Omental fat pad (tissue), 4 donors: ENCODE results near the gene TOGARAM1. TPM values are rescaled to one million over a fixed set of nuclear protein-coding genes. Genes with fewer than 3 reads are reported as not detected.

Experiments
- ATAC-seq: fragments of 150-250 bp; one replicate; pipeline ENCODE4 v1.9.1; 2016; ENCODE audit warnings: mild to moderate bottlenecking, moderate library complexity; ENCODE audit not compliant: low FRiP score
- DNase-seq: peaks from one replicate; pipeline ENCODE4 v3.0.0-alpha.2; 2019; ENCODE audit warnings: low spot score
- total RNA-seq, 4 donors: library from RNA; depleted of rRNA; stranded (reverse); fragments of >200 nt; gene quantifications; one replicate each; pipeline ENCODE4 v1.1.0, GENCODE V29; 2016
- TF ChIP-seq, protein P1 (sequence below), 3 donors: fragments of 450-650 bp; IDR thresholded peaks; one replicate each; pipeline ENCODE4 v1.5.1; 2016 to 2017; ENCODE audit warnings: antibody characterized with exemption in 3 of 3, mild to moderate bottlenecking in 3 of 3, moderate library complexity in 2 of 3

Gene TOGARAM1, protein sequence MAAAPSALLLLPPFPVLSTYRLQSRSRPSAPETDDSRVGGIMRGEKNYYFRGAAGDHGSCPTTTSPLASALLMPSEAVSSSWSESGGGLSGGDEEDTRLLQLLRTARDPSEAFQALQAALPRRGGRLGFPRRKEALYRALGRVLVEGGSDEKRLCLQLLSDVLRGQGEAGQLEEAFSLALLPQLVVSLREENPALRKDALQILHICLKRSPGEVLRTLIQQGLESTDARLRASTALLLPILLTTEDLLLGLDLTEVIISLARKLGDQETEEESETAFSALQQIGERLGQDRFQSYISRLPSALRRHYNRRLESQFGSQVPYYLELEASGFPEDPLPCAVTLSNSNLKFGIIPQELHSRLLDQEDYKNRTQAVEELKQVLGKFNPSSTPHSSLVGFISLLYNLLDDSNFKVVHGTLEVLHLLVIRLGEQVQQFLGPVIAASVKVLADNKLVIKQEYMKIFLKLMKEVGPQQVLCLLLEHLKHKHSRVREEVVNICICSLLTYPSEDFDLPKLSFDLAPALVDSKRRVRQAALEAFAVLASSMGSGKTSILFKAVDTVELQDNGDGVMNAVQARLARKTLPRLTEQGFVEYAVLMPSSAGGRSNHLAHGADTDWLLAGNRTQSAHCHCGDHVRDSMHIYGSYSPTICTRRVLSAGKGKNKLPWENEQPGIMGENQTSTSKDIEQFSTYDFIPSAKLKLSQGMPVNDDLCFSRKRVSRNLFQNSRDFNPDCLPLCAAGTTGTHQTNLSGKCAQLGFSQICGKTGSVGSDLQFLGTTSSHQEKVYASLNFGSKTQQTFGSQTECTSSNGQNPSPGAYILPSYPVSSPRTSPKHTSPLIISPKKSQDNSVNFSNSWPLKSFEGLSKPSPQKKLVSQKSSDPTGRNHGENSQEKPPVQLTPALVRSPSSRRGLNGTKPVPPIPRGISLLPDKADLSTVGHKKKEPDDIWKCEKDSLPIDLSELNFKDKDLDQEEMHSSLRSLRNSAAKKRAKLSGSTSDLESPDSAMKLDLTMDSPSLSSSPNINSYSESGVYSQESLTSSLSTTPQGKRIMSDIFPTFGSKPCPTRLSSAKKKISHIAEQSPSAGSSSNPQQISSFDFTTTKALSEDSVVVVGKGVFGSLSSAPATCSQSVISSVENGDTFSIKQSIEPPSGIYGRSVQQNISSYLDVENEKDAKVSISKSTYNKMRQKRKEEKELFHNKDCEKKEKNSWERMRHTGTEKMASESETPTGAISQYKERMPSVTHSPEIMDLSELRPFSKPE (N-terminal part only)
- total RNA-seq = 10 to 100 TPM; 12.2 to 25.3 (median 19.3) TPM

DNA sequence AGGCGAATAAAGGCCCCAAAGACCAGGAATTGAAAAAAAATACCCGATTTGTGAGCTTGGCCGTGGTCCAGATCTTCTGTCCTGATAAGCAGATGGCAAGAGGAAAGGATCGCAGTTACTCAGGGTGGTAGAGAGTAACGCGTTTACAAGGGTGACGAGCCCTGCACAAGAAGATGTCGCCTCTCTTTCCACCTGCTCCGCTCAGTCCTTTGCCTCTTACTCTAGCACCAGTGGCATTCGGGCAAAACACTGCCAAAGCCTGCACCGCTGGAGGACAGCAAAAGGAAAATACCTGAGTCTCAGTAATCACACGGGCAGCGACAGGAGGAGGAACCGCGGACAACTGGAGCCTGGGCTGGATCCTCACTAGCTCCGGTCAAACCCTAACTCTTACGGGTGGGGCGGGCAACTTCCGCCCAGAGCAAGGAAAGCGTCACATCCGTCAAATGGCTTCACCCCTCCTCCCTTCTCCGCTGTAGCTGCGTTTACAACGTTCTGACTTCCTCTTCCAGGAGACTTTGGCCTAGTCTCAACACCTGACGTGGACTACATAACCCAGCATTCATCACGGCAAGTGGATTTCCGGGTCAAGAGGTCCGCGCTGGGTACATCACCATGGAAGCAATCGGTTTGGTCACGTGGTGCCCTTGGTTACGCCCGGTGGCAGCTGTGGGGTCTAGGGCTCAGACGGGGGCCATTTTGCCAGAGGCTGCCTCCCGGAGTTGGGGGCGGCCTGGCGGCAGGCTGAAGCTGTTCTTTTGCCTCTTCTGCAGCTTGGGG, at the start of gene TOGARAM1, which contains the start of gene KLHL28:
Gene TOGARAM1 (plus strand): TSS at position 637 of the 780 bp plus-strand sequence. CDS start 232 bp downstream, outside the sequence.
Gene KLHL28 (minus strand): TSS at position 394 of the 780 bp plus-strand sequence. CDS start 16,019 bp downstream, outside the sequence.
- peak; percentile 99 for ATAC-seq
- TF ChIP-seq, protein P1, sequence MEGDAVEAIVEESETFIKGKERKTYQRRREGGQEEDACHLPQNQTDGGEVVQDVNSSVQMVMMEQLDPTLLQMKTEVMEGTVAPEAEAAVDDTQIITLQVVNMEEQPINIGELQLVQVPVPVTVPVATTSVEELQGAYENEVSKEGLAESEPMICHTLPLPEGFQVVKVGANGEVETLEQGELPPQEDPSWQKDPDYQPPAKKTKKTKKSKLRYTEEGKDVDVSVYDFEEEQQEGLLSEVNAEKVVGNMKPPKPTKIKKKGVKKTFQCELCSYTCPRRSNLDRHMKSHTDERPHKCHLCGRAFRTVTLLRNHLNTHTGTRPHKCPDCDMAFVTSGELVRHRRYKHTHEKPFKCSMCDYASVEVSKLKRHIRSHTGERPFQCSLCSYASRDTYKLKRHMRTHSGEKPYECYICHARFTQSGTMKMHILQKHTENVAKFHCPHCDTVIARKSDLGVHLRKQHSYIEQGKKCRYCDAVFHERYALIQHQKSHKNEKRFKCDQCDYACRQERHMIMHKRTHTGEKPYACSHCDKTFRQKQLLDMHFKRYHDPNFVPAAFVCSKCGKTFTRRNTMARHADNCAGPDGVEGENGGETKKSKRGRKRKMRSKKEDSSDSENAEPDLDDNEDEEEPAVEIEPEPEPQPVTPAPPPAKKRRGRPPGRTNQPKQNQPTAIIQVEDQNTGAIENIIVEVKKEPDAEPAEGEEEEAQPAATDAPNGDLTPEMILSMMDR (IDR thresholded peaks at IDR 0.05) = no peak
- DNase-seq = peak; percentile 96

DNA sequence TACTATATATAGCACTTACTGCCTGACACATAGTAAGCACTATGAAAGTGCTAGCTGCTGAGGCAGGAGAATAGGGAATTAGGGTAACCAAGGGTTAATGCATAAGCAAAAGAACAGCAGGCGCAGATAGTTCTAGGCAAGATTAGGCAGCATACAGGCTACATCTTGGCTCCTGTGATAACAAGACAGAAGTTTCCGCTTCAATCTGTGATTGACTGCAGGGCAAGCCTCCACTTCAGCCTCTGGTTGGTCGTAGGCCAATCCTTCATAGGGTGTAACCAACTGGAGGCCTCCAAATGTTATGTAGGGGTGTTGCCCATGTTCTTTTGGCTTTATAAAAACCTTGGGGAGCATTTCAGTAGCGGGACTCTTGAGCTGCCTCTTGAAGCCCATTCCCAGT, 47.1 kb upstream of the TOGARAM1 start:
- no peak for DNase-seq
- TF ChIP-seq, protein P1 (IDR thresholded peaks at IDR 0.05) = no peak
- no peak for ATAC-seq

DNA sequence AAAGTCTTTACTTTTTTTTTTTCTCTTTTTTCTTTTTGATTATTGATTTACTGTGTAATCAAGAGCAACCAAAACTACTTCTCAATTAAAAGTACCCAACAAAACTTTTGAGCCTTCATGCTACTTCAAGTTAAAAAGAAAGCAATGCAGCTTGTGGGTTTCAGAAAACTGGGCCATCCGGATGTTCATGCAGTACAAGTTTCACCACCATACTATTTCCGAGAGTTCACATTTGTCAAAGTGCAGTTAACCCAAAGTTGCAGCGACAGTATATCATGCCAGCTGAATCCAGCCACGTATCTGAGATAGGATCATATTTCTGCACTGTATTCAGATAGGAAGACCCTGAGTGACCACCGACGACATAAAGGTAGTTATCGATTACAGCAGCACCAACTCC, 33.2 kb upstream of the TOGARAM1 start:
- TF ChIP-seq, protein P1 (IDR thresholded peaks at IDR 0.05) = no peak
- ATAC-seq (no peak), DNase-seq (no peak)

DNA sequence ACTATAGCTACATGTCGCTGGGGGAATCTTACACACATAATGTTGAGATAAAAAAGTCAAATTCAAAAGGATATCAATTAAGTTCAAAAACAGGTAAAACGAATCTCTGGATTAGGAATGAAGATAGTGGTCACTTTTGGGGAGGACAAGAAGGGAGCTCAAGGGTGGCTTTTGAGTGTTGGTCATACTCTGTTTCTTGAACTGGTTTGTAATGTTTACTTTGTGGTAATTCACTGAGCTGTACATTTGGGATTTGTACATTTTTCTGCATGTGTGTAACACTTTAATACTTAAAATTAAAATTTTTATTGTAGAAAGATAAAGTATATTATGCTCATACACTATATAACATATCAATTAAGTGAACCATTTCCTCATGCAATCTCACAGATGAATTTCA, 26.8 kb upstream of the TOGARAM1 start:
- TF ChIP-seq, protein P1 (IDR thresholded peaks at IDR 0.05) = no peak

DNA sequence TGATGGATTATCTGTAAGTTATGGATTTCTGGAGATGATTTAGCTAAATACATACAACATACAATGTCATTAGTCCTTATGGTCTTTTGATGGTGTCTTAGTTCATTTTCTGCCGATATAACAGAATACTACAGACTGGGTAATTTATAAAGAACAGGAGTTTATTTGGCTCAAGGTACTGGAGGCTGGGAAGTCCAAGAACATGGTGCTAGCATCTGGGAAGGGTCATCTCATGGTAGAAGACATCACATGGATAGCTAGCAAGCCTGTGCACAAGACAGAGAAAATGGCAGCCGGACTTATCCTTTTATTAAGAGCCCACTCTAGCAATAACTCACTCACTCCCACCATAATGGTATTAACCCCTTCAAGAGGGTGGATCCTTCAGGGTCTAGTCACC, 24.4 kb upstream of the TOGARAM1 start:
- no peak for DNase-seq
- TF ChIP-seq, protein P1 (IDR thresholded peaks at IDR 0.05) = no peak
- no peak for ATAC-seq

More for the DNA sequence above, 26.8 kb upstream of the TOGARAM1 start:
- ATAC-seq (no peak), DNase-seq (no peak)

DNA sequence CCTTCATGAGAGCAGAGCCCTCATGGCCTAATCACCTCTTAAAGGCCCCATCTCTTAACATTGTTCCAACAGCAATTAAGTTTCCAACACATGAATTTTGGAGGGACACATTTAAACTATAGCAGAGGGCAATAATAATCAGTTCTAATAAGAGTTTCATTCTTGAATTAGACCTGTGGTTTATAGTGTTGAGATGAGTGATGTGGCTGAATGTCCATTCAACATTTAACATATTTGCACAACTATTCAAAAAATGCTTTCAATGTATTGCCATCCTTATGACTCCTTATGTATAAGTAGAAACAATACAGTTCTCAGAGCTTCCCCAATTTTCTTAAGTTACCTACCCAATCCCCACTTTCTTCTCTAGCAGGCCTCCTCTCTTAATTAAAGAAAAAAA, 21.8 kb upstream of the TOGARAM1 start:
- ATAC-seq = no peak
- DNase-seq = no peak
- TF ChIP-seq, protein P1 (IDR thresholded peaks at IDR 0.05) = no peak
